SK-N-SH (cell line): ENCODE results near the gene TRNAU1AP. TPM values are rescaled to one million over a fixed set of nuclear protein-coding genes. Genes with fewer than 3 reads are reported as not detected.

Experiments used
- CTCF ChIA-PET: fragments of 300-600, 350-600 bp; formaldehyde crosslinking; extraction: SDS; loops from one replicate; lab custom pipeline; 2021; lab: Yijun Ruan, JAX
- POLR2A ChIA-PET: fragments of 350-600 bp; sonication (Branson Sonifier 250); formaldehyde crosslinking; extraction: SDS; loops from one replicate; lab custom pipeline; 2020; ENCODE audit warnings: antibody characterized with exemption, inconsistent platforms; lab: Yijun Ruan, JAX
- DNase-seq: peaks from one replicate; pipeline ENCODE4 v3.0.0; 2012
- H2AFZ ChIP-seq: fragments of 200-600 bp; sonication (generic); 2 replicates; pipeline ENCODE4 v1.8.1; 2016; ENCODE audit warnings: antibody characterized with exemption, mild to moderate bottlenecking, low read depth
- H3F3A ChIP-seq: fragments of 200-600 bp; sonication (generic); replicated peaks from 2 replicates; pipeline ENCODE3; 2016; ENCODE audit warnings: antibody characterized with exemption, mild to moderate bottlenecking; ENCODE audit not compliant: insufficient read depth
- H3K27ac ChIP-seq, 2 experiments: fragments of 200-500 bp in 1 of 2; fragments of 200-600 bp in 1 of 2; sonication (Bioruptor generic) in 1 of 2; sonication (generic), shearing (Covaris generic) in 1 of 2; 2 replicates each; pipeline versions ENCODE4 v1.5.1 to v1.6.1; 2014 to 2016; ENCODE audit warnings: low read depth in 2 of 2, inconsistent platforms in 1 of 2, low read length in 1 of 2, mild to moderate bottlenecking in 1 of 2, mixed read lengths in 1 of 2
- H3K27me3 ChIP-seq: fragments of 200-600 bp; sonication (generic), shearing (Covaris generic); 2 replicates; pipeline ENCODE4 v1.6.1; 2016; ENCODE audit warnings: mixed run types; ENCODE audit not compliant: insufficient read depth
- H3K36me3 ChIP-seq, 2 experiments: fragments of 200-500 bp in 1 of 2; fragments of 200-600 bp in 1 of 2; sonication (Bioruptor generic) in 1 of 2; sonication (generic) in 1 of 2; replicated peaks in 1 of 2; 2 replicates each; pipeline versions ENCODE3 to v1.5.1; 2014 to 2016; ENCODE audit warnings: low read length in 1 of 2, mild to moderate bottlenecking in 1 of 2; ENCODE audit not compliant: insufficient read depth in 2 of 2, control insufficient read depth in 1 of 2
- H3K4me1 ChIP-seq, 2 experiments: fragments of 200-500 bp in 1 of 2; fragments of 200-600 bp in 1 of 2; sonication (Bioruptor generic) in 1 of 2; sonication (generic), shearing (Covaris generic) in 1 of 2; 2 replicates each; pipeline versions ENCODE4 v1.5.1 to v1.6.1; 2014 to 2016; ENCODE audit warnings: low read depth in 1 of 2, low read length in 1 of 2, mixed run types in 1 of 2; ENCODE audit not compliant: insufficient read depth in 2 of 2, control insufficient read depth in 1 of 2
- H3K4me2 ChIP-seq: fragments of 200-600 bp; sonication (generic), shearing (Covaris generic); 2 replicates; pipeline ENCODE4 v1.6.1; 2017; ENCODE audit warnings: mixed run types
- H3K4me3 ChIP-seq, 2 experiments: fragments of 200-500 bp in 1 of 2; fragments of 200-600 bp in 1 of 2; sonication (Bioruptor generic) in 1 of 2; sonication (generic), shearing (Covaris generic) in 1 of 2; 2 replicates each; pipeline versions ENCODE4 v1.5.1 to v1.8.1; 2014 to 2016; ENCODE audit warnings: low read depth in 2 of 2, inconsistent platforms in 1 of 2, low read length in 1 of 2, mild to moderate bottlenecking in 1 of 2, mixed read lengths in 1 of 2, moderate library complexity in 1 of 2
- H3K79me2 ChIP-seq: fragments of 200-600 bp; sonication (generic); 2 replicates; pipeline ENCODE4 v1.8.1; 2017; ENCODE audit warnings: mild to moderate bottlenecking; ENCODE audit not compliant: insufficient read depth
- H3K9ac ChIP-seq: fragments of 200-600 bp; sonication (generic); 2 replicates; pipeline ENCODE4 v1.6.1; 2017; ENCODE audit warnings: mixed run types
- H3K9me2 ChIP-seq: fragments of 200-600 bp; sonication (generic); 2 replicates; pipeline ENCODE4 v1.6.1; 2017; ENCODE audit warnings: mixed run types
- H3K9me3 ChIP-seq: fragments of 200-600 bp; sonication (generic); 2 replicates; pipeline ENCODE4 v1.6.1; 2017; ENCODE audit warnings: mixed run types, mild to moderate bottlenecking, moderate library complexity
- H4K20me1 ChIP-seq: fragments of 200-600 bp; sonication (generic); 2 replicates; pipeline ENCODE4 v1.6.1; 2017; ENCODE audit warnings: mild to moderate bottlenecking, mixed run types; ENCODE audit not compliant: insufficient read depth
- EZH2phosphoT487 ChIP-seq: fragments of 200-600 bp; sonication (generic); IDR thresholded peaks from 2 replicates; pipeline ENCODE4 v1.6.1; 2017; ENCODE audit warnings: low read depth, mixed run types, mild to moderate bottlenecking, antibody characterized with exemption, moderate library complexity, borderline replicate concordance
- FOXJ3 ChIP-seq: sonication (generic); formaldehyde crosslinking; IDR thresholded peaks from 2 replicates; pipeline ENCODE4 v1.5.1; 2020; ENCODE audit warnings: mild to moderate bottlenecking, missing genetic modification reagents
- GATA2 ChIP-seq: sonication (generic); formaldehyde crosslinking; IDR thresholded peaks from 2 replicates; pipeline ENCODE4 v1.5.0; 2020; ENCODE audit warnings: mild to moderate bottlenecking, missing genetic modification reagents
- MXI1 ChIP-seq: IDR thresholded peaks from 2 replicates; pipeline ENCODE4 v1.6.1; 2012; ENCODE audit warnings: mild to moderate bottlenecking, low read depth, low read length, improper control_type of control experiment
- NFIC ChIP-seq: IDR thresholded peaks from 2 replicates; pipeline ENCODE4 v1.4.0; 2012; ENCODE audit warnings: borderline replicate concordance
- POLR2AphosphoS5 ChIP-seq: IDR thresholded peaks from 2 replicates; pipeline ENCODE4 v1.6.1; 2012; ENCODE audit warnings: low read depth, low read length
- RCOR1 ChIP-seq: fragments of 150-350 bp; IDR thresholded peaks from 2 replicates; pipeline ENCODE4 v1.6.1; 2017; ENCODE audit warnings: antibody characterized with exemption, low read length
- RXRA ChIP-seq: IDR thresholded peaks from 2 replicates; pipeline ENCODE4 v1.4.0; 2012; ENCODE audit warnings: low read depth, mild to moderate bottlenecking, borderline replicate concordance
- SMC3 ChIP-seq: IDR thresholded peaks from 2 replicates; pipeline ENCODE4 v1.6.1; 2012; ENCODE audit warnings: low read depth, low read length, improper control_type of control experiment
- WGBS: methylation state at CpG from one replicate; pipeline ENCODE4 v1.1.6; 2017; ENCODE audit warnings: low lambda C conversion rate; 5-methylcytosine and 5-hydroxymethylcytosine counted together
- polyA plus RNA-seq, 3 experiments: library from polyadenylated mRNA; depleted of rRNA; stranded (reverse); fragments of >200 nt; gene quantifications; 2 replicates each; pipeline ENCODE4 v1.2.3, GENCODE V29; 2012
- TF ChIP-seq, protein P1 (sequence below): IDR thresholded peaks from 2 replicates; pipeline ENCODE4; 2012
- TF ChIP-seq, protein P2 (sequence below): fragments of 150-350 bp; IDR thresholded peaks from 2 replicates; pipeline ENCODE4 v1.6.1; 2017; ENCODE audit warnings: antibody characterized with exemption, low read length, low read depth, borderline replicate concordance
- TF ChIP-seq, protein P3 (sequence below): IDR thresholded peaks from 2 replicates; pipeline ENCODE4 v1.4.0; 2012; ENCODE audit warnings: low read depth, borderline replicate concordance
- TF ChIP-seq, protein P4 (sequence below): fragments of 150-350 bp; IDR thresholded peaks from 2 replicates; pipeline ENCODE4 v1.6.1; 2016; ENCODE audit warnings: mild to moderate bottlenecking, low read depth, low read length
- TF ChIP-seq, protein P5 (sequence below): fragments of 200-600 bp; sonication (generic); IDR thresholded peaks from 2 replicates; pipeline ENCODE4 v1.6.1; 2017; ENCODE audit warnings: antibody characterized with exemption, mild to moderate bottlenecking, moderate library complexity

TRNAU1AP gene
- polyA plus RNA-seq, 1 of the 3 experiments (the other 2 are of a cell fraction): 25.8 TPM

DNA sequence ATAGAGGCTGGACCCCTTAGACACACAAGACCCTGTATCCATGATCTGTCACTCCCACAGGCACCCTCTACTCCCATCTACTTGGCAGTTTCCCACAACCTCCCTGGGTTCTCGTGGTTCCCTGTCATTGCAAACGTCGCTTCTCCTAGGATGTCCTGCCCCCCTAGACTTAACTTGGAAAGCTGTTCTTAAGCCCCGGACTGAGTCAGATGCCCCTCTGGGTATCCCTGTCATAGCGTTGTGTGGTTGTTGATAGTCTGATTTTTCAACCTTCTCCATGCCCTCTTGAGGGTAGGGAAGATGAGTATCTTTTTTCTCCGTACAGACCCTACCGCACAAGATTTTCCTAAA lies 35.3 kb upstream of the TRNAU1AP start:
- peak; percentile 43 for DNase-seq
- Histone ChIP-seq H2AFZ (no peak overlapping the region), H3K4me2 (peak overlapping the region; percentile 75), H3K9me3 (no peaks in the 10 kb centered on the region), H3K79me2 (peaks cover 42% of the 10 kb centered on the region), H3F3A (peaks cover 59% of the 10 kb centered on the region), H4K20me1 (peaks cover 37% of the 10 kb centered on the region), H3K9me2 (no peaks in the 10 kb centered on the region), H3K4me1 (peaks cover 4 to 12% of the 10 kb centered on the region in 2 experiments; a peak in 2 of 4 replicates), H3K4me3 (peak overlapping the region; percentile 59 to 70), H3K27ac (peak overlapping the region; percentile 31 to 73), H3K27me3 (no peaks in the 10 kb centered on the region), H3K9ac (no peak overlapping the region; the same call in 1 of the 2 replicates), H3K36me3 (peaks cover 0 to 15% of the 10 kb centered on the region in 2 experiments)
- ChIA-PET CTCF (interaction anchor here (0.6 to 4.6 kb wide), 13 partner anchors 14 to 517 kb away, joined by 3 to 46 read pairs (median 4); no protein-coding TSS in a partner anchor), POLR2A (interaction anchor here (1.3 to 1.9 kb wide), 3 partner anchors 10 to 64 kb away, joined by 4 to 21 read pairs (median 4); no protein-coding TSS in a partner anchor)
- TF ChIP-seq, protein P1, sequence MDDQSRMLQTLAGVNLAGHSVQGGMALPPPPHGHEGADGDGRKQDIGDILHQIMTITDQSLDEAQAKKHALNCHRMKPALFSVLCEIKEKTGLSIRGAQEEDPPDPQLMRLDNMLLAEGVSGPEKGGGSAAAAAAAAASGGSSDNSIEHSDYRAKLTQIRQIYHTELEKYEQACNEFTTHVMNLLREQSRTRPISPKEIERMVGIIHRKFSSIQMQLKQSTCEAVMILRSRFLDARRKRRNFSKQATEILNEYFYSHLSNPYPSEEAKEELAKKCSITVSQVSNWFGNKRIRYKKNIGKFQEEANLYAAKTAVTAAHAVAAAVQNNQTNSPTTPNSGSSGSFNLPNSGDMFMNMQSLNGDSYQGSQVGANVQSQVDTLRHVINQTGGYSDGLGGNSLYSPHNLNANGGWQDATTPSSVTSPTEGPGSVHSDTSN: no peak
- TF ChIP-seq, protein P2, sequence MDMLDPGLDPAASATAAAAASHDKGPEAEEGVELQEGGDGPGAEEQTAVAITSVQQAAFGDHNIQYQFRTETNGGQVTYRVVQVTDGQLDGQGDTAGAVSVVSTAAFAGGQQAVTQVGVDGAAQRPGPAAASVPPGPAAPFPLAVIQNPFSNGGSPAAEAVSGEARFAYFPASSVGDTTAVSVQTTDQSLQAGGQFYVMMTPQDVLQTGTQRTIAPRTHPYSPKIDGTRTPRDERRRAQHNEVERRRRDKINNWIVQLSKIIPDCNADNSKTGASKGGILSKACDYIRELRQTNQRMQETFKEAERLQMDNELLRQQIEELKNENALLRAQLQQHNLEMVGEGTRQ: no peak
- TF ChIP-seq, protein P3, sequence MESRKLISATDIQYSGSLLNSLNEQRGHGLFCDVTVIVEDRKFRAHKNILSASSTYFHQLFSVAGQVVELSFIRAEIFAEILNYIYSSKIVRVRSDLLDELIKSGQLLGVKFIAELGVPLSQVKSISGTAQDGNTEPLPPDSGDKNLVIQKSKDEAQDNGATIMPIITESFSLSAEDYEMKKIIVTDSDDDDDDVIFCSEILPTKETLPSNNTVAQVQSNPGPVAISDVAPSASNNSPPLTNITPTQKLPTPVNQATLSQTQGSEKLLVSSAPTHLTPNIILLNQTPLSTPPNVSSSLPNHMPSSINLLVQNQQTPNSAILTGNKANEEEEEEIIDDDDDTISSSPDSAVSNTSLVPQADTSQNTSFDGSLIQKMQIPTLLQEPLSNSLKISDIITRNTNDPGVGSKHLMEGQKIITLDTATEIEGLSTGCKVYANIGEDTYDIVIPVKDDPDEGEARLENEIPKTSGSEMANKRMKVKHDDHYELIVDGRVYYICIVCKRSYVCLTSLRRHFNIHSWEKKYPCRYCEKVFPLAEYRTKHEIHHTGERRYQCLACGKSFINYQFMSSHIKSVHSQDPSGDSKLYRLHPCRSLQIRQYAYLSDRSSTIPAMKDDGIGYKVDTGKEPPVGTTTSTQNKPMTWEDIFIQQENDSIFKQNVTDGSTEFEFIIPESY: no peak
- TF ChIP-seq FOXJ3 (CRISPR knock-in tag): no peak
- 31% methylated on average over 7 of the region's 7 CpGs for WGBS

DNA sequence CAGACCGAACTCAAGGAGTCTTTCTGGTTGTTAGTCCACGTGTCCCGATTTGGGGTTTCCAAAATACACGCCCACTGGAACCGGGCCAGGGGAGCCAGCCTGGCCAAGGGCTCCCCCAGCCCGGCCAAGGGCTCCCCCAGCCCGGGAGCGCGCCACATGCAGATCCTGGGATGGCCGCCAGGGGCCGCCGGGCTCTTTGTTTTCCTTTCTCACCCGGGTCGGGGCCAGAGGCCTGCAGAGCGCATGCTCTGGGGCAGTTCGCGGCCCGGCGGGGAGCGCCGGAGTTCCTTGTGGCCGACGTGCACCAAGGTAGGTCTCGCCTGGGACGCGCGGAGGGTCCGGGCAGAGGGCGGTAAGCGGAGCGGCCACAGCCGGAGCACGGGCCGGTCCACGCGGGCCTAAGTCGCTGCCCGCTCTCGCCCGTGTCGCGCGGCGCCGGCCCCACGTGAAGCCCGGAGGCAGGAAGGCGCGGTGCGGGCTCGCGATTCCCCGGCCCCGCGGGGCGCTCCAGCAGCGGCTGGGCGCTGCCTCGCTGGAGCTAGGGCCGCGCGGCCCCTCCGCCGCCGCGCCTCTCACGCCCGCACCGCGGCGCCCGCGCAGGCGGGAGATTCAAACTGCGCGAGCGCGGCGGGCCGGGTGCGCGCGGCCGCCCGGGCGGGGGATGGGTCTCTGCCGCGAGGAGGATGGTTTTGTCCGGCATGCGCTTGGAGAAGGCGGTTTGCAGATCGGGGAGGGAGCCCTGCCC lies 34.7 kb upstream of the TRNAU1AP start:
- Histone ChIP-seq H3K27me3 (no peaks in the 10 kb centered on the region), H2AFZ (no peak overlapping the region), H3F3A (peaks cover 53% of the 10 kb centered on the region), H3K4me3 (peak overlapping the region; percentile 59 to 70), H3K27ac (peak overlapping the region; percentile 73 to 76), H3K9me3 (no peaks in the 10 kb centered on the region), H3K36me3 (peaks cover 0 to 9% of the 10 kb centered on the region in 2 experiments), H3K9me2 (no peaks in the 10 kb centered on the region), H4K20me1 (peaks cover 31% of the 10 kb centered on the region), H3K4me2 (peak overlapping the region; percentile 75), H3K9ac (peak overlapping the region; percentile 86; the same call in 1 of the 2 replicates), H3K79me2 (peaks cover 47% of the 10 kb centered on the region), H3K4me1 (peaks cover 4 to 12% of the 10 kb centered on the region in 2 experiments; a peak in 2 of 4 replicates)
- peak; percentile 96 for DNase-seq
- POLR2A ChIA-PET: interaction anchor here (1.2 to 1.9 kb wide), 3 partner anchors 10 to 85 kb away, joined by 3 to 21 read pairs (median 4); no protein-coding TSS in a partner anchor
- 2% methylated on average over 6 of the region's 92 CpGs for WGBS
- CTCF ChIA-PET: interaction anchor here (0.6 to 4.6 kb wide), 21 partner anchors 8 to 516 kb away, joined by 3 to 46 read pairs (median 4); partner anchors contain the start of gene TRNAU1AP
- TF ChIP-seq RXRA: no peak
- TF ChIP-seq SMC3: peak; percentile 66
- peak; percentile 69 for TF ChIP-seq POLR2AphosphoS5
- TF ChIP-seq MXI1: 0 out of 2 replicates have a peak, but pooled peaks have one; percentile 47
- TF ChIP-seq, protein P4, sequence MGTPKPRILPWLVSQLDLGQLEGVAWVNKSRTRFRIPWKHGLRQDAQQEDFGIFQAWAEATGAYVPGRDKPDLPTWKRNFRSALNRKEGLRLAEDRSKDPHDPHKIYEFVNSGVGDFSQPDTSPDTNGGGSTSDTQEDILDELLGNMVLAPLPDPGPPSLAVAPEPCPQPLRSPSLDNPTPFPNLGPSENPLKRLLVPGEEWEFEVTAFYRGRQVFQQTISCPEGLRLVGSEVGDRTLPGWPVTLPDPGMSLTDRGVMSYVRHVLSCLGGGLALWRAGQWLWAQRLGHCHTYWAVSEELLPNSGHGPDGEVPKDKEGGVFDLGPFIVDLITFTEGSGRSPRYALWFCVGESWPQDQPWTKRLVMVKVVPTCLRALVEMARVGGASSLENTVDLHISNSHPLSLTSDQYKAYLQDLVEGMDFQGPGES: no peak
- peak; percentile 40; the same call in 1 of the 2 replicates for TF ChIP-seq NFIC
- TF ChIP-seq, protein P1: 0 out of 2 replicates have a peak, but pooled peaks have one; percentile 1
- TF ChIP-seq EZH2phosphoT487: no peak
- no peak for TF ChIP-seq GATA2 (CRISPR knock-in tag)
- TF ChIP-seq RCOR1: no peak
- TF ChIP-seq, protein P5, sequence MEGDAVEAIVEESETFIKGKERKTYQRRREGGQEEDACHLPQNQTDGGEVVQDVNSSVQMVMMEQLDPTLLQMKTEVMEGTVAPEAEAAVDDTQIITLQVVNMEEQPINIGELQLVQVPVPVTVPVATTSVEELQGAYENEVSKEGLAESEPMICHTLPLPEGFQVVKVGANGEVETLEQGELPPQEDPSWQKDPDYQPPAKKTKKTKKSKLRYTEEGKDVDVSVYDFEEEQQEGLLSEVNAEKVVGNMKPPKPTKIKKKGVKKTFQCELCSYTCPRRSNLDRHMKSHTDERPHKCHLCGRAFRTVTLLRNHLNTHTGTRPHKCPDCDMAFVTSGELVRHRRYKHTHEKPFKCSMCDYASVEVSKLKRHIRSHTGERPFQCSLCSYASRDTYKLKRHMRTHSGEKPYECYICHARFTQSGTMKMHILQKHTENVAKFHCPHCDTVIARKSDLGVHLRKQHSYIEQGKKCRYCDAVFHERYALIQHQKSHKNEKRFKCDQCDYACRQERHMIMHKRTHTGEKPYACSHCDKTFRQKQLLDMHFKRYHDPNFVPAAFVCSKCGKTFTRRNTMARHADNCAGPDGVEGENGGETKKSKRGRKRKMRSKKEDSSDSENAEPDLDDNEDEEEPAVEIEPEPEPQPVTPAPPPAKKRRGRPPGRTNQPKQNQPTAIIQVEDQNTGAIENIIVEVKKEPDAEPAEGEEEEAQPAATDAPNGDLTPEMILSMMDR: peak; percentile 95
